ENCODE results near the gene RNF146.
"Not testable (repeated sequence)": the region's sequence is repeated elsewhere in the genome, so short reads cannot be mapped to it uniquely, and the experiment has no call there.

The RNF146 gene

GRCh38 chr6:127266178-127266891 is at the start of gene RNF146:
RNF146 (plus strand) TSS chr6:127266864; CDS start chr6:127280339, 13,475 bp downstream.
- peak; percentile 92 for DNase-seq (ENCODE audit: low spot score)

GRCh38 chr6:127219869-127220268 is 46.8 kb upstream of the RNF146 start:
- peak; percentile 11 for DNase-seq (ENCODE audit: low spot score)

- no peak for DNase-seq (ENCODE audit: low spot score)
Observed at GRCh38 chr6:127221201-127221600, 45.5 kb upstream of the RNF146 start.

GRCh38 chr6:127222418-127222817 is 44.2 kb upstream of the RNF146 start:
- DNase-seq (ENCODE audit: low spot score), result no peak

- DNase-seq (ENCODE audit: low spot score), result no peak
Observed at GRCh38 chr6:127225497-127225896, 41.2 kb upstream of the RNF146 start.

GRCh38 chr6:127233819-127234218 is 32.8 kb upstream of the RNF146 start:
- not testable (repeated sequence) for DNase-seq (ENCODE audit: low spot score)

GRCh38 chr6:127243501-127243900 is 23.2 kb upstream of the RNF146 start:
- no peak for DNase-seq (ENCODE audit: low spot score)

GRCh38 chr6:127247114-127248096 is 19.3 kb upstream of the RNF146 start:
- peak; percentile 3 for DNase-seq (ENCODE audit: low spot score)

GRCh38 chr6:127249621-127250020 is 17.0 kb upstream of the RNF146 start:
- DNase-seq (ENCODE audit: low spot score), result no peak

- no peak for DNase-seq (ENCODE audit: low spot score)
Observed at GRCh38 chr6:127255286-127255685, 11.4 kb upstream of the RNF146 start.

GRCh38 chr6:127262896-127263295 is 3.8 kb upstream of the RNF146 start:
- DNase-seq (ENCODE audit: low spot score), result no peak

GRCh38 chr6:127263481-127263880 is 3.2 kb upstream of the RNF146 start:
- no peak for DNase-seq (ENCODE audit: low spot score)

GRCh38 chr6:127266892-127267645 is 405 bp downstream of the RNF146 start:
- peak; percentile 65 for DNase-seq (ENCODE audit: low spot score)

GRCh38 chr6:127267646-127268625 is 1.3 kb downstream of the RNF146 start:
- no peak for DNase-seq (ENCODE audit: low spot score)

- DNase-seq (ENCODE audit: low spot score), result no peak
Observed at GRCh38 chr6:127272576-127272975, 5.9 kb downstream of the RNF146 start.

- DNase-seq (ENCODE audit: low spot score), result no peak
Observed at GRCh38 chr6:127273499-127273898, 6.8 kb downstream of the RNF146 start.

- no peak for DNase-seq (ENCODE audit: low spot score)
Observed at GRCh38 chr6:127276331-127276730, 9.7 kb downstream of the RNF146 start.

- DNase-seq (ENCODE audit: low spot score), result no peak
Observed at GRCh38 chr6:127277878-127278843, 11.5 kb downstream of the RNF146 start.

GRCh38 chr6:127279815-127280214 is 13.2 kb downstream of the RNF146 start:
- DNase-seq (ENCODE audit: low spot score), result no peak

- DNase-seq (ENCODE audit: low spot score), result no peak
Observed at GRCh38 chr6:127282184-127282583, 15.5 kb downstream of the RNF146 start.

Data from AG08395 (cell line).